Measurements from ENCODE around the gene ABTB2. TPM values are rescaled to one million over a fixed set of nuclear protein-coding genes. Genes with fewer than 3 reads are reported as not detected.

ABTB2 gene
- total and polyA plus RNA-seq, 2 experiments from 2014 or later = 2.6 to 12.1 TPM

DNA sequence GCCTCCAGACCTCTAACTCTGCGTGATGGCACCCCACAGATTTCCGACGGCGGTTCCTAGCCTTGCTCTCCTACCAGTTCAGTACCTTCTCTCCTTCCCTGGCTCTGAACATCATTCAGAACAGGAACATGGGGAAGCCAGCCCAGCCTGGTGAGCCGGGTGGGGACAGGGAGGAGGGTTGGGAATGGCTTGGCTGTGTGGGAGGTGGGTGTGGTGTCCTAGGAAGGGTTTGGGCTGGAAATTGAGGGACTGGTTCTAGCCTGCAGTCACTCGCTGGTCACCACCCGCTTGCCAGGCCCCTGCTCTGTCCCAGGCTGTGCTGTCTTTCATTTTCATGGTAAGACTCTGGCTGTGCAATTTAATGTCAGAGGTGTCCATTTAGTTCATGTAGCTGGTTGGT is 218.5 kb downstream of the ABTB2 start:
- H3K4me1 Mint-ChIP-seq = no peaks in the 10 kb centered on the region
- peaks cover 92% of the 10 kb centered on the region for H3K36me3 Mint-ChIP-seq (ENCODE audit: low read depth)
- H3K4me2 ChIP-seq = no peak overlapping the region
- H3K27me3 ChIP-seq (ENCODE audit: insufficient read depth) = no peaks in the 10 kb centered on the region
- H3K4me3 Mint-ChIP-seq = no peak overlapping the region
- DNase-seq (ENCODE audit: low spot score) (no peak), ATAC-seq (no peak)
- no peak overlapping the region for H3K27ac Mint-ChIP-seq
- no peaks in the 10 kb centered on the region for H3F3A ChIP-seq (replicated peaks; ENCODE audit: low read depth)
- TF ChIP-seq POLR2AphosphoS5 (IDR thresholded peaks at IDR 0.05; ENCODE audit: low read depth) (no peak), ZNF114 (CRISPR knock-in tag; IDR thresholded peaks at IDR 0.05) (no peak), CREB1 (CRISPR knock-in tag; IDR thresholded peaks at IDR 0.05; ENCODE audit: low read depth) (no peak), NANOG (IDR thresholded peaks at IDR 0.05; ENCODE audit: borderline replicate concordance) (no peak), REST (IDR thresholded peaks at IDR 0.05; ENCODE audit: unreplicated experiment) (no peak), ZNF331 (CRISPR knock-in tag; IDR thresholded peaks at IDR 0.05; ENCODE audit: low read depth) (no peak), JUNB (IDR thresholded peaks at IDR 0.05; ENCODE audit: unreplicated experiment) (no peak), EZH2 (IDR thresholded peaks at IDR 0.05; ENCODE audit: low read depth, unreplicated experiment) (no peak), ETS1 (IDR thresholded peaks at IDR 0.05) (no peak)
- TF ChIP-seq, protein P1, sequence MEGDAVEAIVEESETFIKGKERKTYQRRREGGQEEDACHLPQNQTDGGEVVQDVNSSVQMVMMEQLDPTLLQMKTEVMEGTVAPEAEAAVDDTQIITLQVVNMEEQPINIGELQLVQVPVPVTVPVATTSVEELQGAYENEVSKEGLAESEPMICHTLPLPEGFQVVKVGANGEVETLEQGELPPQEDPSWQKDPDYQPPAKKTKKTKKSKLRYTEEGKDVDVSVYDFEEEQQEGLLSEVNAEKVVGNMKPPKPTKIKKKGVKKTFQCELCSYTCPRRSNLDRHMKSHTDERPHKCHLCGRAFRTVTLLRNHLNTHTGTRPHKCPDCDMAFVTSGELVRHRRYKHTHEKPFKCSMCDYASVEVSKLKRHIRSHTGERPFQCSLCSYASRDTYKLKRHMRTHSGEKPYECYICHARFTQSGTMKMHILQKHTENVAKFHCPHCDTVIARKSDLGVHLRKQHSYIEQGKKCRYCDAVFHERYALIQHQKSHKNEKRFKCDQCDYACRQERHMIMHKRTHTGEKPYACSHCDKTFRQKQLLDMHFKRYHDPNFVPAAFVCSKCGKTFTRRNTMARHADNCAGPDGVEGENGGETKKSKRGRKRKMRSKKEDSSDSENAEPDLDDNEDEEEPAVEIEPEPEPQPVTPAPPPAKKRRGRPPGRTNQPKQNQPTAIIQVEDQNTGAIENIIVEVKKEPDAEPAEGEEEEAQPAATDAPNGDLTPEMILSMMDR (conservative IDR thresholded peaks at IDR 0.05; ENCODE audit: low read depth in 2 of 2) = no peak
- no peaks in the 10 kb centered on the region for H3K79me2 ChIP-seq (replicated peaks; ENCODE audit: insufficient read depth)
- H3K4me3 ChIP-seq = no peak overlapping the region
- peaks cover 3% of the 10 kb centered on the region for H3K27me3 Mint-ChIP-seq (ENCODE audit: insufficient read depth, low read depth, poor library complexity)
- H3K27ac ChIP-seq (ENCODE audit: low read depth) = no peak overlapping the region
- no peaks in the 10 kb centered on the region; the same call in 1 of the 2 replicates for H4K20me1 ChIP-seq (replicated peaks; ENCODE audit: insufficient read depth)
- H3K9me3 Mint-ChIP-seq = no peaks in the 10 kb centered on the region
- H2AFZ ChIP-seq = no peak overlapping the region
- no peaks in the 10 kb centered on the region for H3K9me2 ChIP-seq (ENCODE audit: insufficient read depth)
- H3K4me1 ChIP-seq (ENCODE audit: insufficient read depth) = no peaks in the 10 kb centered on the region
- peaks cover 47% of the 10 kb centered on the region for H3K36me3 ChIP-seq (ENCODE audit: insufficient read depth)

DNA sequence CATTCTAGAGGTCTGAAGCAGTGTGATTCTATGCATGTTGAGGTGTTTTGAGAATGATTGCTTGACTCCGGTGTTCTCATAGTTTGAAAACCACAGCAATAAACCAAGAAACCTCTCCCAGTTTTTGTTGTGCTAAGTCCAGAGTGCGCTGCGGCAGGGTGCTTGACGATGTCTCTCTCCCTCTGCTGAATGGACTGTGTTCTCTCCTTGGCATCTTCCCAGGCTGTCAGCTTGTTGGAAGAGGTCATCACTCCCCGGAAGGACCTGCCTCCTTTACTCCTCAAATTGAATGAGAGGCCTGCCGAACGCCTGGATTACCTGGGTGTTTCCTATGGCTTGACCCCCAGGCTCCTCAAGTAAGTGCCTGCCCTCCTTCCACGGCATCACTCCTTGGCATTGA is 221.4 kb downstream of the ABTB2 start:
- H3K4me2 ChIP-seq = no peak overlapping the region
- DNase-seq (ENCODE audit: low spot score) (no peak), ATAC-seq (no peak)
- H3K9me3 Mint-ChIP-seq = no peaks in the 10 kb centered on the region
- H3K79me2 ChIP-seq (replicated peaks; ENCODE audit: insufficient read depth) = no peaks in the 10 kb centered on the region
- H3K27ac Mint-ChIP-seq = no peak overlapping the region
- H3F3A ChIP-seq (replicated peaks; ENCODE audit: low read depth) = no peaks in the 10 kb centered on the region
- no peaks in the 10 kb centered on the region for H3K27me3 ChIP-seq (ENCODE audit: insufficient read depth)
- no peak overlapping the region for H3K4me3 ChIP-seq
- peaks cover 40% of the 10 kb centered on the region for H3K36me3 ChIP-seq (ENCODE audit: insufficient read depth)
- H4K20me1 ChIP-seq (replicated peaks; ENCODE audit: insufficient read depth) = peaks cover 3% of the 10 kb centered on the region; the same call in 1 of the 2 replicates
- H3K4me3 Mint-ChIP-seq = no peak overlapping the region
- no peaks in the 10 kb centered on the region for H3K9me2 ChIP-seq (ENCODE audit: insufficient read depth)
- peaks cover 92% of the 10 kb centered on the region for H3K36me3 Mint-ChIP-seq (ENCODE audit: low read depth)
- H3K4me1 Mint-ChIP-seq = no peaks in the 10 kb centered on the region
- H3K27ac ChIP-seq (ENCODE audit: low read depth) = no peak overlapping the region
- no peak overlapping the region for H2AFZ ChIP-seq
- H3K27me3 Mint-ChIP-seq (ENCODE audit: insufficient read depth, low read depth, poor library complexity) = peaks cover 2% of the 10 kb centered on the region
- H3K4me1 ChIP-seq (ENCODE audit: insufficient read depth) = no peaks in the 10 kb centered on the region
- no peak for TF ChIP-seq POLR2AphosphoS5 (IDR thresholded peaks at IDR 0.05; ENCODE audit: low read depth)

Data from GM23338 (cell line).